HG03575 (cell line): ENCODE data around the gene ASPRV1.
"Not testable (repeated sequence)": the region's sequence is repeated elsewhere in the genome, so short reads cannot be mapped to it uniquely, and the experiment has no call there.

ENCODE experiments used
- ATAC-seq: cut with Tn5 transposase; IDR thresholded peaks from one replicate; pipeline ENCODE4 v1.9.1; 2021; ENCODE audit not compliant: unreplicated experiment, insufficient number of reproducible peaks, low FRiP score; ENCODE audit errors: extremely low read depth

The ASPRV1 gene

DNA sequence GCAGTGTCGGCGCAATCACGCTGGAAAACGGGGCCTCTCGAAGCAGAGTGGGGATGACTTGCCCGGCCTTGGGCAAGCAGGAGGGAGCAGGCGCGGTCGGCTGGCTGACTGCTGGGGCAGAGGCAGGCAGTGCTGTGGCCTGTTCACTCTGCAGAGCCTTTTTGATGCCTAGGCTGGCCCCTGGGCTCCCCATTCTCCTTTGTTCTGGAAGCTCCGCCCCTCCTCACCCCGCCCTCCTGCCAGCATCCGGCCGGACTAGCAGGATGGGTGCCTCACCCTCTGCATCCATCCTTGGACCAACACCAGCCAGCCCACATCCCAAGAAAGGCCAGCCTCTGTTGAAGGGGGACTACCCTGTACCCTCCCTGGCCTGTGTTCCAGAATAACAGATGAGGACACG, at the start of gene ASPRV1:
Gene ASPRV1, minus strand, starts transcription at position 136 of the 400 bp plus-strand sequence. CDS start 195 bp downstream, outside the sequence.
- ATAC-seq, result no peak

- ATAC-seq, result no peak
These were observed 49.2 kb upstream of the ASPRV1 start for GRCh38 chr2:70010576-70011111.

DNA sequence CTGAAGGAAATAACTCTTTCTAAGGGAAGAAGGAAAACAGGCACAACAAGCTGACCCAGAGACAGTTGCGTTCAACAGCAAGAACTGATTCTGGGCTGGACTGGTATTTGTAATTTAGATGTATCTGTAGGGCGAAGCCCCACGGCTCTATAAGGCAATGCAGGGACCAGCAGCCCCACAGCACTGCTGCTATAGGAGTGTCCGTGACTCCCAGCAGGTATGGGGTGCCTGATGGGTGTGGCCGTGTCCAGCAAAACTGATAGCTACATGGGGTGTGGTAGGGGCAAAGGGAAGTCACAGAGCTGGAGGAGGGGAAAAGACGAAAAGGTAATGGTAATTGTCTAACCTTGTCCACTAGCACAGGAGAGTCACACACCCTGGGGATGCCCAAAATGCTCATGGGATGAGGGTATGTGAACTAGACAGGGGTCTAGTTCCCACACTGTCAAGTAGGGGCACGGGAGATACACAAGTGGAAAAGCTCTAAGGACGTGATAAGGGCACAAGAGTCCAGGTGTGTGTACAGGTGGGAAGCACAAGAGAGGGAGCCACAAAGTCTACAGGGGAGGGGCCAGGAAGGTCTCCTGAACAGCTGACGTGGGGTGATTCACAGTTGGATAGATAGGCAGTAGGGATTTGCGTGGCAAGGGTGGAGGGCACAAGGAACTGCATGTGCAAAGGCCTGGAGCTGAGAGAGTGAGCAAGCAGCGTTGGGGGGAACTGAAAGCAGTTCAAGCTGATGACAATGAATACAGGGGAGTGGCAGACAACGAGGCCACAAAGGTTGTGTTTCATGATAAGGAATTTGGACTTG, 48.5 kb upstream of the ASPRV1 start:
- ATAC-seq, result no peak

- no peak for ATAC-seq
These were observed 46.9 kb upstream of the ASPRV1 start for GRCh38 chr2:70008290-70008689.

- no peak for ATAC-seq
These were observed 45.7 kb upstream of the ASPRV1 start for GRCh38 chr2:70007151-70007550.

DNA sequence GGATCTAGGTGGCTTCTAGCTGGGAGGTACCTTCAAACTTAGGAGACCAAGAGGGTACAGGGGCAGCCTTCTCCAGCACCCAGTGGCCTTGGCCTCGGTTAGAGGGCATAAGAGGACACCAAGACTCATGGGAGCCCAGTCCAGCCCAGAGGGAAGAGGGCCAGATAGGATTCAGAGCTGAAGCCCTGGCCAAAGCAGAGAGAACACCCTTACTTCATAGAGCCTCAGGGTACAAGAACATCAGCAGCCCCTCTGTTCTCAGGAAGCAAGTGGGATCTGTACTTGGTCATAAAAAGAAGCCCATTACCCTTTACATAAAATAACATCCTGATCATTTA, 45.0 kb upstream of the ASPRV1 start:
- no peak for ATAC-seq

DNA sequence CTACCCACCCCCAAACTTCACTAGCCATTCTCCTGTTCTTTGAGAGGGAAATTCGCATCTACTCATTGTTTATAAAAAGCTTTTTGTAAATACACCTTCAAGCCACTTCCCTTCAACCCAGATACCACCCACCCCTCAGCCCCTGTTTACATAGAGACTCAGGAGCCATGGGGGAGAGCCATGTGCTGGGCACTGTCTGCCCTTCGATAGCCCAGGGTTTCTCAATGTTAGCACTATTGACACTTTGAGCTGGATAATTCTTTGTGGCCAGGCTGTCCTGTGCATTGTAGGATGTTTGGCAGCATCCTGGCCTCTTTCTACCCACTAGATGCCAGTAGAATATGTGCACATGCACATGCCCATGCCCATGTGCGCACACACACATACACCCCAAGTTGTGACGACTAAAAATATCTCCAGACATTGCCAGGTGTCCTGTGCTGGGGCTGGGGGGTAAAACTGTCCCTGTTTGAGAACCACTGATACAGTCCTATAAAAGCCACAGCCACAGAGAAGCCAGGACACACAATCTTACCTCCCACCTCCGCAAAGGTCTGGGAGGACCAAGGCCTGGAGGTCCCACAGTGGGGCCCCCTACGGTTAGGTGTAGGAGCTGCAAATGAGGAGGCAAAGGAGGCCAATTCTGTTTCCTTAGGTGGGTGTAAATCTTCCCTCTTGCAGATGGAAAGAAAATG, 44.5 kb upstream of the ASPRV1 start:
- ATAC-seq, result no peak

- ATAC-seq, result no peak
These were observed 43.8 kb upstream of the ASPRV1 start for GRCh38 chr2:70005216-70005615.

DNA sequence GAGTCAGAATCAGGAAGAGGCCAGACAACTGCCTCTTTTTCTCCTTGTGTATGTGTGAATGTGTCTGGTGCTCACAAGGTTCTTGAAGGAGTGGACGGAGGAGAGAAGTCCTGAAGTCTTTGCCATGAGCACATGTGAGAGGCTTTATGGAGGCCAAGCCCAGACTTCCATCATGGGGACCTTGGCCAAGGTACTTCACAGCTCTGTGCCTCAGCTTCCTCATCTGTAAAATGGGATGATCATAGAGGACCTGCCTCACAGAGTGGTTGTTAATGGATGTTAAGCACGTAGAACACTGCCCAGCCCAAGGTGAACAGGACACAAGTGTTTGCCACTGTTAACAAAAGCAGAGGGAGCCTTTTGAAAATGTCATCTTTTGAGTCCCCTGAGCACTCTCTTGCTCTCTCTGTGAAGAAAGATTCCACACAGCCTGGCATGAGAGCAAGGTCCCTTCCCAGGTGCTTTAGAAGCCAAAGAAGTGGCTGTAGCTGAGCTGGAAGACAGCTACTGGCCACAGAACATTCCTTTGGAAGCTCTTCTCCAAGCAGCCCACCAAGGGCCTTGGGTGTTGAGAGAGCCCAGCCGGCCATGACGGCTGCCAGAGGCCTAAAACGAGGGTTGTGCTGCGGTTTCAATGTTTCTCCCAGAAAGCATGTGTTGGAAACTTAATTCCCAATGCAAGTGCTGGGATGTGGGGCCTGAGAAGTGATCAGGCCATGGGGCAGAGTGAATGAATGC, 41.8 kb upstream of the ASPRV1 start:
- ATAC-seq, result no peak

DNA sequence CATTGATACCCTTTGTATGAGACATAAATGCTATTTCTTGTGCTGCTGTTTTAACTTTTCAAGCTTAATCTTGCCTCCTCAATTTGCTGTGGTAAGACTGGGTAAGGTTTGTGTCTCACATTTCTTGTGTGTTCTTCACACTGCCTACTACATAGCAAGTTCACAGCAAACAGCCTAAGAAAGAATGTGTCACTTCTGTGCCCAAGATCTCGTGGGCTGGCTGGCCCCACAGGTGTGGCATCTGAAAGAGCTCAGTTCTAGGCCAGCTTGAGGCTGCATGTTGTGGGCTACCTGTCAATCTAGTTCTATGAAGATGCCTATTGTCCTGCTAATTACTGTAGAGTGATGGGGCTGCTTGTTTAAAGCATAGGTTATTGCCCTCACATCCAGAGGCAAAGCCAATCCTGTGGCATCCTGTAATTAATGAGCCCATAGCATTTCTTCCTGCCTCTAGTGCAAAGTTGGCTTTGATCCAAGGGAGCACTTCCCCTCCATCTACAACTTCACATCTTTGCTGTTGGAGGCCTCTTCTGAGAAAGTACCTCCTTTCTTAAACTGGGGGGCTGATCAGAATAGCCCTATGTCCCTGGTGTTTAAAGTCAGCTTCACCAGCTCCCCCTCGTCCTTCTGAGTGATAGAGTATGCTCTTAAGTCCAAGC, 40.9 kb upstream of the ASPRV1 start:
- no peak for ATAC-seq

GRCh38 chr2:70000529-70000928, 39.1 kb upstream of the ASPRV1 start:
- ATAC-seq, result not testable (repeated sequence)

DNA sequence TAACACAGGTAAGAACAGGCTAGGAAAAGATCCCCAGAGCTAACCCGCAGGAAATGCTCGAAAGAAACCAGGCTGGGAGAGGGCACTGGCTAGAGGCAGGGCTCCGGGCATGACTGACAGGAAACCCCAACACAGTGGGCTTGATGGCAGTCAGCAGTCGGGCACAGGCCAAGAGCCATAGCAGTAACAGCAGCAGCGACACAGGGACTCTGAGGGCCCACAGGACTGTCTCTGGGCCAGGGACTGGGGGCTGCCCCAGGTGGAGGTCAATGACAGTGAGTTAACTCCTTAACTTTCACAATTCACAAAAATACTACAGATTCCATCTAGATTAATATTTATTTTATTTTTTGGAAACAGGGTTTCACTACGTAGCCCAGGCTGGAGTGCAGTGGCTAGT, 37.3 kb upstream of the ASPRV1 start:
- ATAC-seq, result no peak

DNA sequence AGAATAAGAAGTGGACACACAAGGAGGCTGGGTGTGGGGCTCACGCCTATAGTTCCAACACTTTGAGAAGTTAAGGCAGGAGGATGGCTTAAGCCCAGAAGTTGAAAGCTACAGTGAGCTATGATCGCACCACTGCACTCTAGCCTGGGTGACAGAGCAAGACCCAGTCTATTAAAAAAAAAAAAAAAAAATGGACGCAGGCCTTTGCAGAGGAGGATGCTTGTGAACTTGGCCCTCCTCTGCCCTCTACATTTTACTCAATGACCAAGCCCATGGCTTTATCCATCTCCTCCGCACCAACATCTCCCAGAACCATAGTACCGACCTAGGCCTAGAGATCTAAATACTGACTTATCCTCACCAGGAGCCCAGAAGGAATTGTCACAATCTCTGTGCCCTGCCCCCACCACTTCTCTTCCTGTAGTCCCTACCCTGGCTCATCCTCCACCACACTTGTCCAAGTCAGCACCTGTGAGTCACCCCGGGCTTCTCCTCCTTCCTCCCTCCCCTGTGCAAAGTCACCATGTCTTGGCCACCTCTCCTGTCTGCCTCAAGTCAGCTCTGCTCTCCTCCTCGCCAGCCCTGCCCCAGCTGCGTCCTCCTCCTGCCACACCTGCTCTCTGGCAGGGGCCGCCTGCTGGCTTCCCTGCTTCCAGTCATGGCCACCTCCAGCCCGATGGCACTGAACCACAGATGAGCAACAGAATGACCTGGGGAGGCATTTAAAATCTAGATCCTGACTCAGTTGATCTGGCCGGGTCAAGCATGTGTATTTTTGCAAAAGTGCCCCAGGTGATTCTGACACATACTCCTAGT, 35.8 kb upstream of the ASPRV1 start:
- ATAC-seq, result no peak

GRCh38 chr2:69995511-69995910, 34.1 kb upstream of the ASPRV1 start:
- no peak for ATAC-seq

DNA sequence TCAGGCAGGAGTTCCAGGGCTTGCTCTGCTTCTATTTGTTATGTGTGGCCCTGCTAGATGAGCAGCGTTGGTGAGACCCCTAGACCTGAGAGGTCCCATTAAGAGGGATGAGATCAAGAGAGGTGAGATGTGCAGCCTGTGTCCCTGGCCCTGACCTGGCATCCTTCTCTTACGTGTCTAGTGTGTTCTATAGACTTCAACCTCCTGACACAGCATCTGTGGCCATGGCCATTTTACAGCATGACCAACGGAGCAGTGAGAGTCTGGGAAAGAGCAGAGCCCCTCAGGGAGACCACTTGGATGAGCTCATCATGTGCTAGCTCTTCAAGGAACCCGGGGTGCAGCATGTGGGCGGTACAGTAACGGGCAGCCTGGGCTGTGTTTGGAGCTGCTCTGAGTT, 32.7 kb upstream of the ASPRV1 start:
- no peak for ATAC-seq

- ATAC-seq, result no peak
These were observed 32.3 kb upstream of the ASPRV1 start for GRCh38 chr2:69993708-69994107.

DNA sequence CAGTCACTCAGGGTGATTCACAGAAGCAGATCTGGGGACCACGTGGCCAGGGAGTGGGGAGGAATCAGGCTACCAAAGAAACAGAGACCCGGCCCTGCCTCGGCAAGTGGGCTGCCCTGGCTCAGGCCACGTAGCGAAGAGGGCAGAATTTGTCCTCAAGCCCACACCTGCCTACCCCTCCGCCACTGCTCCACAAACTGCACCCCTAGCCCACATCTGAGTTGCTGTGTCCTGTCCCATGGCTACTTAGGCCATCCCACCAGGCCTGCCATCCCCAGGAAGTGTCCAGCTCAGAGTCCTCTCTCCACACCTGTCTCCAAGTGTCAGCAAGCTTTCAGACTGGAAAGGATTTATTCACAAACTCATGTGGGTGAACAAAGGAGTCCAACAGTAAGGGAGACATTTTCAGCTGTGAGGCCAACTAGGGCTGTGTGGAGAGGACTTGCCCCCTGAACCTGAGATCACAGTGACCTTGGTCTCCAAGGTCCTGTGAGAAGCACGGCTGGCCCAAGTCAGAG, 31.7 kb upstream of the ASPRV1 start:
- no peak for ATAC-seq

GRCh38 chr2:69992310-69993047, 31.0 kb upstream of the ASPRV1 start:
- ATAC-seq, result no peak
